Liver (tissue), 3 donors: ENCODE results near the gene BEAN1.

Experiments
- GABPA ChIP-seq, 2 donors: IDR thresholded peaks in 1 of 2; conservative IDR thresholded peaks in 1 of 2; 2 replicates each; pipeline ENCODE4 v1.6.1; 2016; ENCODE audit warnings: antibody characterized with exemption in 2 of 2, mild to moderate bottlenecking in 1 of 2, moderate library complexity in 1 of 2
- JUND ChIP-seq, 2 donors: IDR thresholded peaks; 2 replicates each; pipeline ENCODE4 v1.6.1; 2016; ENCODE audit warnings: antibody characterized with exemption in 2 of 2
- SP1 ChIP-seq: IDR thresholded peaks from 2 replicates; pipeline ENCODE4 v1.6.1; 2018; ENCODE audit warnings: antibody characterized with exemption, mild to moderate bottlenecking
- TAF1 ChIP-seq: conservative IDR thresholded peaks from 2 replicates; pipeline ENCODE4 v1.6.1; 2016; ENCODE audit warnings: antibody characterized with exemption, mild to moderate bottlenecking
- ZBTB33 ChIP-seq: IDR thresholded peaks from 2 replicates; pipeline ENCODE4 v1.6.1; 2016; ENCODE audit warnings: antibody characterized with exemption
- TF ChIP-seq, protein P1 (sequence below): fragments of 150-350 bp; IDR thresholded peaks from 2 replicates; pipeline ENCODE4 v1.5.1; 2017; ENCODE audit warnings: improper control_type of control experiment, low read depth, low read length; ENCODE audit not compliant: missing input control
- TF ChIP-seq, protein P2 (sequence below): IDR thresholded peaks from 2 replicates; pipeline ENCODE4 v1.6.1; 2016; ENCODE audit warnings: antibody characterized with exemption
- donor health status: healthy.
- donor health status: healthy.

DNA sequence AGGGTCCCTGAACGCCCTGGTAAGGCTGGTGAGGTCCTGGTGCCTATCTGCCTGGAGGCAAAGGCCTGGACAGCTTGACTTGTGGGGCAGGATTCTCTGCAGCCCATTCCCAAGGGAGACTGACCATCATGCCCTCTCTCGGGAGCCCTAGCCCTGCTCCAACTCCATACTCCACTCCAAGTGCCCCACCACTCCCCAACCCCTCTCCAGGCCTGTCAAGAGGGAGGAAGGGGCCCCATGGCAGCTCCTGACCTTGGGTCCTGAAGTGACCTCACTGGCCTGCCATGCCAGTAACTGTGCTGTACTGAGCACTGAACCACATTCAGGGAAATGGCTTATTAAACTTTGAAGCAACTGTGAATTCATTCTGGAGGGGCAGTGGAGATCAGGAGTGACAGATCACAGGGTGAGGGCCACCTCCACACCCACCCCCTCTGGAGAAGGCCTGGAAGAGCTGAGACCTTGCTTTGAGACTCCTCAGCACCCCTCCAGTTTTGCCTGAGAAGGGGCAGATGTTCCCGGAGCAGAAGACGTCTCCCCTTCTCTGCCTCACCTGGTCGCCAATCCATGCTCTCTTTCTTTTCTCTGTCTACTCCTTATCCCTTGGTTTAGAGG lies 23.5 kb upstream of the BEAN1 start:
- TF ChIP-seq, protein P1, sequence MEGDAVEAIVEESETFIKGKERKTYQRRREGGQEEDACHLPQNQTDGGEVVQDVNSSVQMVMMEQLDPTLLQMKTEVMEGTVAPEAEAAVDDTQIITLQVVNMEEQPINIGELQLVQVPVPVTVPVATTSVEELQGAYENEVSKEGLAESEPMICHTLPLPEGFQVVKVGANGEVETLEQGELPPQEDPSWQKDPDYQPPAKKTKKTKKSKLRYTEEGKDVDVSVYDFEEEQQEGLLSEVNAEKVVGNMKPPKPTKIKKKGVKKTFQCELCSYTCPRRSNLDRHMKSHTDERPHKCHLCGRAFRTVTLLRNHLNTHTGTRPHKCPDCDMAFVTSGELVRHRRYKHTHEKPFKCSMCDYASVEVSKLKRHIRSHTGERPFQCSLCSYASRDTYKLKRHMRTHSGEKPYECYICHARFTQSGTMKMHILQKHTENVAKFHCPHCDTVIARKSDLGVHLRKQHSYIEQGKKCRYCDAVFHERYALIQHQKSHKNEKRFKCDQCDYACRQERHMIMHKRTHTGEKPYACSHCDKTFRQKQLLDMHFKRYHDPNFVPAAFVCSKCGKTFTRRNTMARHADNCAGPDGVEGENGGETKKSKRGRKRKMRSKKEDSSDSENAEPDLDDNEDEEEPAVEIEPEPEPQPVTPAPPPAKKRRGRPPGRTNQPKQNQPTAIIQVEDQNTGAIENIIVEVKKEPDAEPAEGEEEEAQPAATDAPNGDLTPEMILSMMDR: no peak
- TF ChIP-seq, protein P2, sequence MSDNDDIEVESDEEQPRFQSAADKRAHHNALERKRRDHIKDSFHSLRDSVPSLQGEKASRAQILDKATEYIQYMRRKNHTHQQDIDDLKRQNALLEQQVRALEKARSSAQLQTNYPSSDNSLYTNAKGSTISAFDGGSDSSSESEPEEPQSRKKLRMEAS: no peak
- no peak for TF ChIP-seq JUND (IDR thresholded peaks at IDR 0.05)
- TF ChIP-seq TAF1: no peak
- no peak for TF ChIP-seq GABPA (IDR thresholded peaks at IDR 0.05 in 1 of 2, conservative IDR thresholded peaks at IDR 0.05 in 1 of 2)
- TF ChIP-seq ZBTB33: no peak
- no peak for TF ChIP-seq SP1
